Measurements from ENCODE around the gene SLC1A3.

Gene SLC1A3

GRCh38 chr5:36717131-36717695 lies 110.8 kb downstream of the SLC1A3 start:
- no peak for DNase-seq (ENCODE audit: low read depth)

DNA sequence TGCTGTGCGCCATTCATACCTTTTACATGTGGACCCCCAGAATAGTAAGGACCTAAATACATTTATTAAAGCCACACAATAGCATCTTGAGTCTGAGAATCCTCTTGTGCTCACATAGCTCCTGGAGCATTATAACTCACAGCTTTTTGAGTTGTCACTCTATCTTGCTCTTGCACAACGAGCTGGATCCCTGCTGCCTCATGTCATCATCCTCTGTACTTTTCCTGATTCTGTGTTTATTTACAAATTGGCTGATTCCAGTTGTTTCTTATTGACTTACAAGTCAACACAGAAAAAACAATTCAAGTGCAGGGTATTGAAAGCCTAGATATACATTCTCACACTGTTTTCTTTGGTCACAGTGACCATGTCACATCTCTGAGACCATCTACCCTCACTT lies 112.9 kb downstream of the SLC1A3 start:
- DNase-seq (ENCODE audit: low read depth) = no peak

DNA sequence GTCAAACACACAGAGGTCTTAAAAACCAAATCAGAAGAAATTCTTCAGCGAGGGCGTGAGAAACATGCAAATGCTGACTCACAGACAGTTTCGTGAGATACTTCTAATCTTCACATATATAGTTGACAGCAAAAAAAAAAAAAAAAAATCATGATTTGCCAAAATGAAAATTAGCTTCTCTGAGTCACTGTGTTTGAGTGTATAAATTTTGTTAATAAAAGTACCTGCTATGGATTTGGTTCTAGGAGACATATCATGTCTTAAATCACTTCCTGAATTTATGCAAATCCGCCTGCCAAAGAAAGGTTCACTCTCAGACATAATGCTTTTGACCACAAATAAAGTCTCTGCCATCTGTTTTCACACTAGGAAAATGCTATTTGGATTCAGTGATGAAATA lies 114.3 kb downstream of the SLC1A3 start:
- DNase-seq (ENCODE audit: low read depth) = no peak

DNA sequence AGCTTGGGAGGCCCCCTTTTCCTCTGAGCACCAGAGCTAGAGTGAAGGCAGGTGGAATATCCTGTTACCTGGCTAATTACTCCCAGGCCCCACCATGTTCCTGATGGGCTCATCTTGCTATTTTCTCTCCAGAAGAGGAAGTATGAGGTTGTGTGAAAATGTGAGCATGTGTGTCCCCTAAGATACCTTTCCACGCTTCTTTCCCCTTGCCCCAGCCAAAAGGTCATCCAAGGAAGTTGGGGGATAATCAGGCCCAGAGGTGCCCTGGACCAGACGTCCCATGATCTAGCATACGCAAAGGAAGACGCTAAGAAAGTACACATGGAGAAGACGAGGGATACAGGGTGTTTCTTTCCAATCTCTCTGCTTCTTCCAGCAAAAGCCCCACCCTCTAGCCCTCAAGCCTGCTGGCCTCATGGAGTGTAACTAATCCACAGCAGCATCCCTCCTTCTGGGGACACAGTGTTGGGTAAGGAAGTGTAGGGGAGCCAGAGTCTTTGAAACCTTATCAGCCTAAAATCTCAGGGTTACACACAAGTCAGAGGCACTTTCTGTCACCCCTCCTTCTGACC lies 115.3 kb downstream of the SLC1A3 start:
- DNase-seq (ENCODE audit: low read depth) = no peak

DNA sequence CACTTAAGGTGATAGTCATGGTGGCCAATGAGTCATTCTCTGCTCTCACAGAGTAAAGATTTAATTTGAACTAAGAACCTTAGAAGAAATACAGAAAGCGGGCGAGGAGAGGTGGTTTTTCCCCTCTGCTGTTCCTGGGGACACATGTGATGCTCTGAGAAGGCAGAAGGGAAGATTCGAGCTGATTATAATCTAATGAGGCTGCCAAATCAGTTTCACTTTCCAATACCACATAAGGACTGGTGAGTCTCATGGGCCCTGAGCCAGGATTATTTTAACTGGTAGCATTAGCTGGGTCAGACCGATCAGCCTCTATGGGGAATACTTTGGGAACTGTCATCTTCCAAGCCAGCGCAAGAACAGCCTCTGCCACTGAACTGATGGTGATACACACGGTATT lies 116.5 kb downstream of the SLC1A3 start:
- no peak for DNase-seq (ENCODE audit: low read depth)

DNA sequence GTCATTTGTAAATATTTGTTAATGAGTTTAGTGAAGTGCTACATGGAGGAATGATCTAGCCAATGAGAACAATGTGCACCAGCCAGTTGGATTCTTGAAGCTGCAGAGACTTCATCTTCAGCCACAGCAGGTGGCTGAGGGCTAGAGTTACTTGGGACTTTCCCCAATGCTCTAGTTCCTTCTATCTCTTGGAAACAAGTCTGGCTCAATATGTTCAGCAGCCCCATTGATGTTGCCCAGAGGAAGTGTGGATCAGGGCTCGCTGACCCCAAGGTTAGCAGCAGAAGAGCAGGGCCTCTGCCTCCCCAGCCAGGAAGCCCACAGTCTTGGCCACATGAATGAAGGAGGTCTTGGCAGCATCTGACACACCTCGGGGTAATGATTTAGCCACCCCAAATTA lies 117.5 kb downstream of the SLC1A3 start:
- DNase-seq (ENCODE audit: low read depth) = no peak

- DNase-seq (ENCODE audit: low read depth) = no peak
Measured at GRCh38 chr5:36724467-36725332, 118.3 kb downstream of the SLC1A3 start.

DNA sequence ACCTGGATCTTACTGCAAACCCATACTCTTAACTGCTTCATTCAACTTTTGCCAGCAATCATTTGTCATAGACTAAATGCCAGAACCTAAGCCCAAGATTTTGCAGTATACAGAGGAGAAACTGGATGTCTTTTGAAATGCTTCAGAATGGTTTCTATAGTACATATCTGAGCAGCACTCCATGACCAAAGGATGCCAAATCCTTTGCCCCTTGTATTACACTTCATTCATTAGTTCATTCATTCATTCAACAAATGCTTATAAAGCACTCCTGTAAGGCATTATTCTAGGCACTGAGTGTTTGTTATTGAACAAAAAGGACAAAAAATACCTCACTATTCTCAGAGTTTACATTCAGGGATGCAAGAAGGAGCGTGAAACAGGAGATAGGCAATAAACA lies 119.9 kb downstream of the SLC1A3 start:
- DNase-seq (ENCODE audit: low read depth) = no peak

DNA sequence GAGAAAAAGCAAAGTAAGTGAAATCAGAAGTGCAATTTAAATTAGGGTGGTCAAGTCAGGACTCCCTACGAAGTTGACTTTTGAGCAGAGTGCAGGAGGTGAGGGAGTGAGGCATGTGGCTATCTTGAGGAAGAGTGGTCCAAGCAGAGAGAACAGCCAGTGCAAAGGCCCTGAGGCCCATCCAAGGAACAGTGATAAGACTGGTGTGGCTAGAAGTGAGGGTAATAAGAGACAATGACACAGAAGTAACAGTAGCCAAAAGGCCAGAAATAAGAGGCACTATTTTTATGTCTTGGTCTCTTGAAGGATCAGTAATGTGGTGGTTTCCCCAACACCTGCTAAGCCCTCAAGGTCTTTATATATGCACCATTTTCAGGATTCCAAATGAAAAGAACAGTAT lies 120.4 kb downstream of the SLC1A3 start:
- DNase-seq (ENCODE audit: low read depth) = no peak

DNA sequence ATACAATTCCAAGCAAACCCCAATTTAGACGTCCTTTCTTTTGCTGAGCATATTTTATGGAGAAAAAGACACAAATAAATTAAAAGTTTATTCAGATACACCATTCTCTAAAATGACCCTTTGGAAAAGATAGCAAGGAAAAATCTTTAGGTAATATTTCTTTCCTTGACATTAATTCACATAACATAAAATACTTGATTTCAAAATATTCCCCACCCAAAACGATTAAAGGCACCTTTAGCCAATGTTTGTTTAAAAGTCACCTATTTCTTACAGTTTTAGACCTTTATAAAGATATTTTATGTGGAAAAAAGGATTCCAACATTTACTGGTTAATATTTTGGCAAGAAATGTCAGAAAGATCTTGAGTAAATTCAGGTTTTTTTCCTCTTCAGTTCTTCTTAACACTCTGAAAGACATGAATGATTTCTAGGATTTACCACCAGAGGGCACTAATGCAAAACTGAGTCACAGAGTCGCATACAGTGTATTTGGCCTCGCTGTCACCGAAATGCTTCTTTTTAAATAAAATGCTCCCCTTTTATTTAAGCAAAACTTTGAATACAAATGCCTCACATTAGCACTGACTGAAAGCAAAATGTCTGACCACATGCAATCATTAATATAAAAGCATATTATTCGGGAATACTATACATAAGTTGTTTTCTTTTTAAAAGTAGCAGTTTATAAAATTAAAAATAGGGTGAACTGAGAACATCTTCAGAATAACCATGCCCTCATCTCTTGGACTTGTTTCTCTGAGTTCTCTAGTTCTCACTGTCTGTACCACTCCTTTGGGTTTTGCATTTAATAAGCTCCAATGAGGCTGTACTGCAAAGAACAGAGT lies 122.5 kb downstream of the SLC1A3 start:
- DNase-seq (ENCODE audit: low read depth) = no peak

GRCh38 chr5:36730537-36731216 lies 124.3 kb downstream of the SLC1A3 start:
- DNase-seq (ENCODE audit: low read depth) = no peak

DNA sequence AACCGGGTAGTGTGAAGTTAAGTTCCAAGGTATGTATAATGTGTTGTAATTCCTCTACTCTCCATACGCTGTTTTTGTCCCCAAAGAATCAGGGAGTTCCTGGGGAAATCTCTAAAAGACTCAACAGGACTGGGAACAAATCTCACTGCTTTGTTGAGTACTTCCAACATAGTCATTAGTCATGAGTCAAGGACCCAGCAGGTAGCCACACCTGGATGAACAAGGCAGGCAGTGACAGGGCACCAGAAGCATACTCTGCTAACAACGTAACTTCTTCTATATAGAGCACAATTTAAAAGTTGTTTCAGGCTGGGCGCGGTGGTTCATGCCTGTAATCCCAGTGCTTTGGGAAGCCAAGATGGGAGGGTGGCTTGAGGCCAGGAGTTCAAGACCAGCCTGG lies 126.8 kb downstream of the SLC1A3 start:
- no peak for DNase-seq (ENCODE audit: low read depth)

GRCh38 chr5:36734422-36734821 lies 128.0 kb downstream of the SLC1A3 start:
- no peak for DNase-seq (ENCODE audit: low read depth)

DNA sequence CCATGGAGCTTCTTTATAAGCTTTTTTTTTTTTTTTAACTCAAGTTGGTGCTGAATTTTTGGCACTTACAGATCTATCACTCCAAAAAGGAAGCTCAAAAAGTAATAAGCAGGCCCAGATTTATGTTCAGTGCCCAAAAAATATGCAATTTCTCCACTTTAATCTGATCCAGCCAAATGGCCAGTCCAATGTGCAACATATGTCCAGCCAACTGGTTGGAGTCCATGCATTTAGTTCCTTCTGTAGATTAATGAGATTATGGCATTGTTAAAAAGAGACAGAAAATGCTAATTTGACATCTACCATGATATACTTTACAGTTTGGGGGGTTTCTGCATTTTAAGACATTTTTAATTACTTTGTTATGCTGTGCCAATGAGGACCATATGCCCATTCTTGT lies 129.5 kb downstream of the SLC1A3 start:
- no peak for DNase-seq (ENCODE audit: low read depth)
